NCI-H1092 treated with DMSO at 0.1 percent for 48 hours (cell line): ENCODE results near the gene IL13RA1.
"Not testable (repeated sequence)": the region's sequence is repeated elsewhere in the genome, so short reads cannot be mapped to it uniquely, and the experiment has no call there.

ENCODE experiments used
- DNase-seq: peaks from one replicate; lab custom pipeline; 2025; lab: John Stamatoyannopoulos, UW

IL13RA1 gene

GRCh38 chrX:118780509-118780908 is 53.1 kb downstream of the IL13RA1 start:
- DNase-seq, result no peak

GRCh38 chrX:118780911-118781310 is 53.5 kb downstream of the IL13RA1 start:
- no peak for DNase-seq

GRCh38 chrX:118795528-118796280 is 68.3 kb downstream of the IL13RA1 start:
- DNase-seq, result no peak

- DNase-seq, result no peak
Measured at GRCh38 chrX:118802857-118803256, 75.5 kb downstream of the IL13RA1 start.

GRCh38 chrX:118807151-118808017 is 80.0 kb downstream of the IL13RA1 start:
- peak; percentile 54 for DNase-seq

- DNase-seq, result not testable (repeated sequence)
Measured at GRCh38 chrX:118817257-118817656, 89.9 kb downstream of the IL13RA1 start.

- peak; percentile 87 for DNase-seq
Measured at GRCh38 chrX:118823263-118824172, 96.1 kb downstream of the IL13RA1 start, which contains the start of gene ZCCHC12. ZCCHC12 (plus strand) TSS chrX:118823824; CDS start chrX:118825245, 1,421 bp downstream.

- peak; percentile 10 for DNase-seq
Measured at GRCh38 chrX:118824173-118824730, 96.8 kb downstream of the IL13RA1 start.

- no peak for DNase-seq
Measured at GRCh38 chrX:118825227-118825626, 97.8 kb downstream of the IL13RA1 start.

- DNase-seq, result peak; percentile 45
Measured at GRCh38 chrX:118839334-118839958, 112.0 kb downstream of the IL13RA1 start.
